NK-92 (cell line): ENCODE data around the gene PNPLA1.

ENCODE experiments used
- DNase-seq: peaks from one replicate; lab custom pipeline; 2025; ENCODE audit not compliant: unreplicated experiment; lab: John Stamatoyannopoulos, UW

PNPLA1 gene

GRCh38 chr6:36245572-36246061 is 24.2 kb upstream of the PNPLA1 start:
- no peak for DNase-seq

DNA sequence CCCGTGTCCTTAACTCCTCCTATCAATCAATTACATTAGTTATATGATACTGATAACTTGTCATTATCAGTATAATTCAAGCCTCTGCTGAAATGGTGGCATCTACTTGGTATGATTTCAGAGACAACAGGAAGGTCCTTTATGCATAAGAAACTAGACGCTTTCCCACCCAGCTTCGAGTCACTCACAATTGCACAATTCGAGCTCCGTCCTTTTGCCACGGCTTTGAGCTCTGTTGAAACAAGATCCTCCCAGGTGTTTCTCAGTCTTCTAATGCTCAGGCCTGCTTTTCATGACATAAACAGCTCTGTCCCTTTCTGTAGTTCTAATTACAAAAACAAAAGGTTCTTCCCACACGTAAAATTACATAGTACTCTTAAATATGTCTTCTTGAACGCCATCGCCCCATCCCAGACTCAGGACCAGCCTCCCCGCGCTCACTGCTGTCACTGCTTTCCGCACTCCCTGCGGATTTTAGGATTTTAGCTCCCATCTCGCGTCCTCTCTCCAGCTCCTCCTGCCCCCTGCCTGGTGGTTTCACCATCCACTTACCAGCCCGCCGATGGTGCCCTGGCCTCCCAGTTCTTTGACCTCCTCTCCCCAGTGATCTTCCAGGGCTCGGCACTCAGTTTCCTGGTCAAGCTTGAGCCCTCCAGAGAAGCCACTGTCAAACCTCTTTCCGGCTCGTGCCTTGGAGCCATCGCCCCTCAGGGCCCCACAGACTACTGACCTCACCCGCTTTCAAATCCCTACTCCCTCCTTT is 23.2 kb upstream of the PNPLA1 start:
- DNase-seq, result no peak

- DNase-seq, result no peak
Observed at GRCh38 chr6:36247693-36248092, 22.2 kb upstream of the PNPLA1 start.

DNA sequence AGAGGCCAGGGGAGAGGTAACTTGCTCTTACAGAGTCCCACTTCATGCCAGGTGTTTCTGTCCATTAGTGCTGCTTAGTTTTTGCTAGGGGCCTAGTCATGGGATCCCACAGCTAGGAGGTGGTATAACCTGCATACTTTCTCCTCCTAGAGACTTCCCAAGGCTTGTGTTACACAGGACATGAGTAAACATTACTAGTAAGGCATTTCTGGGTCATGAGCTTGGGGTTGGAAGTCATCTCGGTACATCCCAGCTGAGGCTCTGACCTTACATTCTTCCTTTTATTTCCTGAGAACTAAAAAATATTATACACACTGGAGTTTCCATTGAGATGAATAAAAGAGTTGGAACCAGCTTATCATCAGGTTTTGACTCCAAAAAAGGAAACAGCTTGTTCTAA is 20.9 kb upstream of the PNPLA1 start:
- no peak for DNase-seq

DNA sequence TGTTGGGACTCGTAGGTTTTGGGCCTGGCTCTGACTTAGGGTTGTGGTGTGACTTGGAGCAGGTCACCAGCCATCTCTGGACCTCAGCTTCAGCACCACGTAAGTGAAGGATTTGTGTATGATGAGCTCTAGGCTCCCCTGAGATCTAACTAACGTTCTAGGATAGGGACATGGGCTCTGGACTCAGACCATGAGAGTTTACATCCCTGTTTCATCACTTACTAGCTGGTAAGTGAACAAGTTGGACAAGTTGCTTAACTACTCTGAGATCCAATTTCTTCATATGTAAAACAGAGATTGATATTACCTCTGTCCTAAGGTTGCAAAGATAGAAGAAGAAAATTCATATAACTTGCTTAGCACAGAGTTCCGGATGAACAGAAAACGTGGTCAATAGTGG is 20.3 kb upstream of the PNPLA1 start:
- no peak for DNase-seq

DNA sequence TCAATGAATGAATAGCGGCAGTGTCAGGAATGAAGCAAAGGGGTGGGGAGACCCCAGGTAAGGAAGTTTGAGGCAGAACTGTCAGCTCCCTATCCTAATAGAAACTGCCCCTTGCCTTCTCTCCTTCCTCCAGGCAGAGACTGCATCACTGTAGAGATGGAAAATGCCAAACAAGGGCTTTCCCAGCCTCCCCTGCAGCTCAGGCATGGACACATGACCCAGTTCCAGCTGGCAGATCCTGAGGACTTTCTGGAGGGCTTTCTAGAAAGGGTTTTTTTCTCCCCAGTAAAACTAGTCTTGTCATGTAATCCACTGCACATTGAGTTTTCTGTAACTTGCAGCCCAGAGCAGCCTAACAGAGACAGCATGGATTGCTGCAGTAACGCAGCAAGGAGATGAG is 17.9 kb upstream of the PNPLA1 start:
- DNase-seq, result no peak

- DNase-seq, result no peak
Observed at GRCh38 chr6:36263390-36264000, 6.4 kb upstream of the PNPLA1 start.

- no peak for DNase-seq
Observed at GRCh38 chr6:36265744-36266143, 4.1 kb upstream of the PNPLA1 start.

GRCh38 chr6:36266913-36267644 is 2.8 kb upstream of the PNPLA1 start:
- no peak for DNase-seq

DNA sequence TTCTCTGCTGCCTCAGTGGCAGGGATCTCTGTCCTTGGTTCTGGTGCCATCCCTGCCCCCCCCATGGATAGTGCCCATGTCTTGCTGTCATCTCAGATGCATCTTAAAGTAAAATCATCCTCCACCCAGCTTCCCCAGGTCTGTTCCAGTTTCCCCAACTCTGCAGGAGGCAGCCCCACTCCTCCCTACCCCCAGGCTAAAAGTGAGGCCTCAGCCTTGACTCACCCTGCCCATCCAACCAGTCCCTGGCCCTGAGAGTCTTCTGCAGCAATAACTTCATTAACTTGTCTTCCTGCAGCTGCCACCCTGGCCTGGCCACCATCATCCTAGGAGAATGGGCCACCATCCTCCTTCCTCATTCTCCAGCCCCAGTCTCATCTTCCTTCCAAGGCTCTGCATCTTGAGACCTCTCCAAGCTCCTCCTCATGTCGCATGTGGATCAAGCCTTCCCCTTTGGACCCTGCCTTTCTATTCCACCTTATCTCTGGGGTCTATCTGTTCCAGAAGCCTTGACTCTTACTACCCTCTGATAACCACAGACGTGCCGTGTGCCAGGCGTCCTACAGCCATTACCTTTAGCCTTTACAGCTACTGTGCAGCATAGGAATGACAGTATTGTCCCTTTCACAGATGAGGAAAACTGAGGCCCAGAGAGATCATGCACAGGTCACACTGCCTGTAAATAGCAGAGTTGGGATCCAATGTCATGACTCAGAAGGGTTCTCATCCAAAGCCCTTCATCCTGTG is 2.0 kb upstream of the PNPLA1 start:
- no peak for DNase-seq

GRCh38 chr6:36268478-36269275 is 1.2 kb upstream of the PNPLA1 start:
- no peak for DNase-seq

GRCh38 chr6:36272234-36272633 is 2.4 kb downstream of the PNPLA1 start:
- no peak for DNase-seq

GRCh38 chr6:36273067-36273466 is 3.2 kb downstream of the PNPLA1 start:
- DNase-seq, result no peak

GRCh38 chr6:36273802-36274514 is 4.1 kb downstream of the PNPLA1 start:
- no peak for DNase-seq

GRCh38 chr6:36276581-36277536 is 7.0 kb downstream of the PNPLA1 start:
- no peak for DNase-seq

DNA sequence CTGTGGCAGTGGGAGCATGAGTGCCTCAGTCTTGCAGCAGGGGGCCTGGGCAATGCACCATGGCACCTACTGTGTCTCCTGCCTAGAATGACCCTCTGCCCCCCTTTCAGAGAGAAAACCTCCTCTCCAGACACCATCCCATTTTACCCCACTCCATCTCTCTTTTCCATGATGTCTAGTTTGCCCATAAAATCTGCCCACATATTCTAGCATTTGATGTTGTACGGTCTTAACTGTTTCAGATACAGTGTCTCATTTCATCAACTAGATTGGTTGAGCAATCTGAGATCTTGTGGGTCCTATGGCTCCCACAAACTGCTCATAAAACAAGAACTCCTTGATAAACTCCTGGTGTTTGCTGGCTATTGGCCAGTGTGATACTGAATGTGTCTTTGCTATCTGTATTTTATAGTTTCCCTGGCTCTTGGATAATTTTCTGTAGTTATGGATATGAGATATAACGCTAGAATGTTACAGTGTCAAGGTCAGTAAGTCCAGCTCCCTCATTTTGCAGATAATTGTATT is 8.1 kb downstream of the PNPLA1 start:
- DNase-seq, result no peak

GRCh38 chr6:36280467-36280866 is 10.6 kb downstream of the PNPLA1 start:
- DNase-seq, result no peak

- no peak for DNase-seq
Observed at GRCh38 chr6:36280983-36281382, 11.1 kb downstream of the PNPLA1 start.
